Astrocyte of the hippocampus (primary cell): ENCODE measurements around the gene PMM2.
"Not testable (repeated sequence)": the region's sequence is repeated elsewhere in the genome, so short reads cannot be mapped to it uniquely, and the experiment has no call there.

Source experiments
- DNase-seq: peaks from one replicate; pipeline ENCODE4 v3.0.0; 2011; ENCODE audit warnings: low read depth, low spot score

PMM2 gene

DNA sequence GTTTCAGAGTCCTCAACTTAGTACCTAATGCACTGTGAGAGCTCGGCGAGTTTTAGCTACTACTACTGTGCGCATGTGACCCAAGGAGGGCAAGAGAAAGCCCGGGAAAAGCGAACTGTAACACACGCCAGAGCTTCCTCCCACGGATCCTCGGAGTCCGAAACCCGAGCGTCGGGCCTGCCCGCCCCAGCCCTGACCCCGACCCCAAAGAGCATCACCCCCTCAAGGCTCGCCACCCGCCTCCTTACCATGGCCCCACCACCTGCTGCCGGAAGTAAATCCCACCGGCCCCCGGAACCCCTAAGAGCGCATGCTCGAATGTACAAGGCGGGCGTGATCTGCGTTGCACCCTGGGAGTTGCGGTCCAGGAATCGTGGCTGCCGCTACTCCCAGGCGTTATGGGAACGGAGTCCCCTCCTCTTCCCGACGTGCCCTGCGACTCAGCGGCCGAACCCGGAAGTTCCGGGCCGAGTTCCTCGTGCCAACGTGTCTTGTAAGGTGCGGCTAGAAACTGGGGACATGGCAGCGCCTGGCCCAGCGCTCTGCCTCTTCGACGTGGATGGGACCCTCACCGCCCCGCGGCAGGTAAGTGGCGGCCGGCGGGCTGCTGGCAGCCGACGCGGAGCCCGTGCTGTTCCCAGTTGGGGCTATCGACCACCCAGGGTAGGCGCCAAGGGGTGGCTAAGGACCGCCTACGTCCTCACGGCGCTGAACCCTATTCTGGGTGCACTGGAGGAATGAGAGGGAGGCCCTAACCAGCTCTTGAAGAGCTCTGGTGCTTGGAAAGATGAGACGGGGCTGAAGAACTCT, at the start of gene PMM2, which contains the start of gene TMEM186:
Gene PMM2 (plus strand): TSS at position 476 of the 810 bp plus-strand sequence. CDS start 44 bp downstream, at position 520.
Gene TMEM186 (minus strand): TSS at position 276 of the 810 bp plus-strand sequence. CDS start 25 bp downstream, at position 251.
- DNase-seq, result peak; percentile 99

DNA sequence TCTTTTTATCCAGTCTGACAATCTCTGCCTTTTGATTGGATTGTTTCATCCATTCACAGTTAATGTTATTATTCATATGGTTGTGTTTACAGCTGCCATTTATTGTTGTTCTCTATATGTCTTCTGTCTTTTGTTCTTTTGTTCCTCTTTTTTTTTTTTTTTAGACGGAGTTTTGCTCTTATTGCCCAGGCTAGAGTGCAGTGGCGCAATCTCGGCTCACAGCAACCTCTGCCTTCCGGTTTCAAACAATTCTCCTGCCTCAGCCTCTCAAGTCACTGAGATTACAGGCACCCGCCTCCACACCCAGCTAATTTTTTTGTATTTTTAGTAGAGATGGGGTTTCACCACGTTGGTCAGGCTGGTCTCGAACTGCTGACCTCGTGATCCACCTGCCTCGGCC, 48.7 kb upstream of the PMM2 start:
- DNase-seq, result not testable (repeated sequence)

DNA sequence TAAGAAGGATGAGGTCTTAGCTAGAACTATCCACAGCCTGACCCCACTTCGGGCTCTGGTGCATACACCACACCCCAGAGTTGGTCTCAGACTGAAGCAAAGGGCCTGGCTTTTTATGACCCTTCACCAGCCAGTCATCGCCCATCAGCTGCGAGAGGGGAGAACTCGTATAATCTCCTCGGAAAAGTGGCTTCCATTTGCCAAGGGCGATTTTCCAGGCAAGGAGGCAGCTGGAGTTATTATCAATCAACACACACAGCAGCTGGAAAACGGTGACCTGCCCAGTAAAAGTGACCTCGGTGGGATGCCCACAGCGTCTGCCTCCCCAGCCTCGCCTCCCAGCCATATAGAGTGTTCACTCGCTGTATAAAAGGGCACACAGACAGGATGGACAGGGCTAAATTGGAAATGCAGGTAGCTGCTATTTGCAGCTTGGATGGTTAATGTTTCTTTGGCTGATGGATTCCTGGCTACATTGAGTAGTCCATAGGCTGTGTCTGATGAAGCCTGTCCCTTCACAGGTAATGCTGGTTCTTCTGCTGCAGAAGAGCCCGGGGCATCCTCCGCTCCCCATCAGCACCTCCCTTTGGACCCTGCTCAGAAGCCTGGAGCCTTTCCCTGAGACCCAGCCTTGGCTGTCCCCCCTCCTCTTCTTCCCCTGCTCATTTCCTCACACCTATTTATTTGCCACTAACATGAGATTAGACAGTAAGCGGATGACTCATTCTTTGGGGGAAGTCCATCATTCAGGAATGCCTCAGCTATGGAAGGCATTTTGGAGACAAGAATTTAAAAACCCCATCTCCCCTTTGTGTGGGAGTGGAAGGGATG, 45.9 kb upstream of the PMM2 start:
- DNase-seq, result peak; percentile 86

DNA sequence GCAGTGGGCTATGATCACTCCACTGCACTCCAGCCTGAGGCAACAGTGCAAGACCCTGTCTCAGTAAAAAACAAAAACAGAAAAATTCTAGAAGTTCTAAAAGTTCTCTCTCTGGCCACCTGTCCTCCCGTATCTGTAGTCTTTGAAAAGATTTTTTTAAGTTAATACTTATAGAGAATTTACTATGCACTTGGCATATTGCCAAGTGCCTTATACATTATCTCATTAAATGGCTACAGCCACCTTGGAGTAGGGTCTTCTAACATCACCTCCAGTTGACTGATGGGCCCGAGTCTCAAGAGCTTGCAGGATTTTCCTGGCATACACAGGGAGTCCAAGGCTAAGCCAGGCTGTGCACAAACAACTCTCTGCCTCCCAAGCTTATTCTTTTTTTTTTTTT, 44.9 kb upstream of the PMM2 start:
- no peak for DNase-seq

DNA sequence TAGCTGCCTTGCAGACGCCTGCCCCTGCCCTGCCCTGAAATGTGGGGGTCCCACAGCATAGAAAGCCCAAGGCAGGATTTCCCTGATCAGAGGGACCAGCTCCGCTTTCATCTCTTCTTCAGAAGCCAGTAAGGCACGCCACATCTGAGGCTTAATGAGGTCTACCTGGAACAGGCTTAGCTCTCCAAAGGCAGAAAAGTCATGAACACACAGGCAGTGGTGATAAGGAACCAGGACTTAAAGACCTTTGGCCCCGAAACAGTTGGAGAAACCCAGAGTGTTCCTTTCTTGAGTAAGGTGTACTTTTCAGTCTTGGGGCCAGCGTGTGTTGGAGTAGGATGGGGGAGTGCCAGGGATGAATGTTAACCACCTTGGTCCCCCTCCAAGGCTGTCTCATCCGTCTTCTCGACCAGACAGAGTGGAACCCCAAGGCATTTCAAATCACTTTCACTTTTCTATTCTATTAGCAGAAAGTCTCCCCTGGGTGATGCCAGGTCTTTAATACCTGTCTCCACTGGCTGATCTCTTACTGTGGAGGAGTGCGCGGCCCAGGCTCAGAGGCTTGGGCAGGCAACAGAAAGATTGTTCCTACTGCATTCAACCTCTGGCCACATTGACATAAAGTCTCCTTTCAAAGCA, 44.1 kb upstream of the PMM2 start:
- DNase-seq, result no peak

DNA sequence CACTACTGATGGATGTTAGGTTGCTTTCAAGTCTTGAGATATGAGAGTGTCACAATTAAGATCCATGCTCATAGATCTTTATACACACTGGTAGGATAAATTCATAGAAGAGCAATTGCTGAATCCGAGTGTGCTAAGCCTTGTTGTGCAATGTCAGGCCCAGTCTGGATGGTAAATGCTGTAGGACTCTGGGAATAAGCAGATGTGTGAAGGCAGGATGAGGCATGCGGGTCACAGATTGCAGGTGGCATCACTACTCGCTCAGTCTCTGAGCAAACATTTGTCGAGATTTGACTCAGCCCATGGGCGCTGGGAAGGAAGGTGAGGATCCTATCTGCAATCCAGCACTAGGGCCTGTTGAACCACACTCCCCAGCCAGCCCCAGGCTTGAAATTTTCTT, 40.9 kb upstream of the PMM2 start:
- no peak for DNase-seq

DNA sequence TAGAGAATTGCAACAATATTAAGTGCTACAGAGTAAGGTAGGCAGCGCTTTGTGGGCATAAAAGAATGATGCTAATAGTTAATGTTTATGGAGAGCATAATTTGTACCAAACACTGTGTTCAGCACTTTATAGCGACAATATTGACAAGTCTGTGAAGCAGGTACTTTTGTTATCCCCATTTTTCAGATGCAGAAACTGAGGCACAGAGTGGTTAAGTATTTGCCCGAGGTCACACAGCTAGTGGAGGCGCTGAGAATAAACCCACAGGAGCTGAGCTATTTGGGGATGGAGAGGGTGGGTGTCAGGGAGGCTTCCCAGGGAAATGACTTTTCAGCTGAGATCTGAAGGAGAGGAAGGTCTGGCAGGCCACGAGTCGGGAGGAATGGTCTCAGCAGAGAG, 39.6 kb upstream of the PMM2 start:
- DNase-seq, result no peak

DNA sequence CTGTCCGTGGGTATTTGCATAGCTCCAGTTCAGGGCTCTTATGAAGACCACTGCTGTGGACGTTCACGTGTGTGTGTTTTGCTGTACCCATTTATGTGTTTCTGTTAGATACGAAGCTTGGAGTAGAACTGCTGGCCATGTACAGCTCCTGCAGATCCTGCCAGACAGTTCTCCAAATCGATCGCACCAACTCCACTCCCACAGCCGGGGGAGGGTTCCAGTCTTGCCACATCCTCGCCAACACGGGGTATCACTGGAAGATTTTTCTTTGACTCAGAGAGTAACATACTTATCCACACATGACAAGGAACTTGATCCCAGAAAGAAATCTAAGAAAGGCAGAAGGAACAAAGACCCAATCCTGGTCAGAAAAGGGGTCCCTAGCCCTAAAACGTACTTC, 37.6 kb upstream of the PMM2 start:
- no peak for DNase-seq

DNA sequence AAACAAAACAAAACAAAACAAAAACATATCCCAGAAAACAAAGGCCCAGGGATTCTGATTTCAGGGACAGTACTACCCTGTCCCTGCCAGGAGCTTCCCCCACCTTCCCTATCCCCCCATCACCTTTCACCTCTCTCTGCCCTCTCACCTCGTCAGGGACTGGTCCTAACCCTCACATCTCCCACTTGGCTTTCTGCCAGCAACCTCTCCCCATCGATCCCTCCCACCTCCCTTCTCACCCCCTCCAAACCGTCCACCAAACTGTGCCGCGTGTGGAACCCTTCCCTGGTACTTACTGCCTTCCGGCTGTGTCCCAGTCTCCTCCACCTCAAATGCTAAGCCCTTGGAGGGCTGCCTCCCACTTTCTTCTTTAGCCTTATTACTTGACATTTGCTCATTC, 36.6 kb upstream of the PMM2 start:
- no peak for DNase-seq

DNA sequence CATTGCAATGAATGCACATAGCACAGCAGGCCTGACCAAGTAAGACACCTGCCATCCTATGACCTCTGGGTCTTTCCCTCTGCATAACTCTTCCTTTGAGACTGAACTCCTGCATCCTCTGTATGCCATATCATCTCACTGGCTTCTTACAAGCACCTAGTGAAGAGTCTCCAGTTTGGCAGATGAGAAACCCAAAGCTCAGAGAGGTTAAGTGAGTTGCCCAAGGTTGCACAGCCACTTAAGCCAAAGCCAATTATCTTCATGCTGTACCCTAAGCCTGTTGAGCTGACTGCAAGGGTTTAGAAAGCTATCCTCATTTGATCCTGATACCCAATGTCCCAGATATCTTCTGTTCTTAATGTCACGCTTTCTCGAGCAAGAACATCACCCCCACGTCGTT, 35.4 kb upstream of the PMM2 start:
- DNase-seq, result no peak

DNA sequence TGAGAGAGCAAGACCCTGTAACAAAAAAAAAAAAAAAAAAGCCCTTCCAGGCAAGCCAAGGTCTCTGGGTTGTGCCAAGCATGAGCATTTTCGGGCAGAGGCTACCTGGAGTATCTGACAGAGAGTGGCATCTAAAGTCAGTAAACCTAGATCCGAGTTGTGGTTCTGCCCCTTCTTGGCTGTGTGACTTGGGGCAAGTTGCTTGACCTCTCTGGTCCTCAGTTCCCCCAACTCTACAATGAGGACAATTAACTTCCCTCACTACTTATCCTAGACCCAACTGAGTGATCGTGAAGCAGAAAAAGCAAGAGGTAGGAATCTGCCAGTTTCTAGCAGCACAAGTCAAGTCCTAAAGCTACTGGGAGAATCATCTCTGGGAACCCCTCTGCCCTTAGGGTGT, 34.6 kb upstream of the PMM2 start:
- DNase-seq, result no peak

DNA sequence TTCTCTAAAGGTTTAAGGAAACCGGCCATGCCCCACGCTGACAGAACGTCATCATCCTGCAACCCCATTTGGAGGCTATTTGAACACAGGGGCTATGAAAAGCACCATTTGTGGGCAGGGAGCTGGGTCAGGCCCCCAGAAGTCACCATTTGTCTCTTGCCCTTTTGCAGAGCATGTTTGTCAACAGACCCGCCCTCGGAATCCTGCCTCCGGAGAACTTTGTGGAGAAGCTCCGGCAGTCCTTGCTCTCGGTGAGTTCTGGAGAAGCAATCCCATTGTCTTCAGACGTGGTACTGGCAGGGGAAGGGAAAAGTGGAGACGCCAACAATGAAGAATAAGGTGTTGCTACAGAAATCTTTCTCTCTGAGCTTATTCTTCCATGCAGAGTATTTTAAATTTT, 33.7 kb upstream of the PMM2 start:
- no peak for DNase-seq

DNA sequence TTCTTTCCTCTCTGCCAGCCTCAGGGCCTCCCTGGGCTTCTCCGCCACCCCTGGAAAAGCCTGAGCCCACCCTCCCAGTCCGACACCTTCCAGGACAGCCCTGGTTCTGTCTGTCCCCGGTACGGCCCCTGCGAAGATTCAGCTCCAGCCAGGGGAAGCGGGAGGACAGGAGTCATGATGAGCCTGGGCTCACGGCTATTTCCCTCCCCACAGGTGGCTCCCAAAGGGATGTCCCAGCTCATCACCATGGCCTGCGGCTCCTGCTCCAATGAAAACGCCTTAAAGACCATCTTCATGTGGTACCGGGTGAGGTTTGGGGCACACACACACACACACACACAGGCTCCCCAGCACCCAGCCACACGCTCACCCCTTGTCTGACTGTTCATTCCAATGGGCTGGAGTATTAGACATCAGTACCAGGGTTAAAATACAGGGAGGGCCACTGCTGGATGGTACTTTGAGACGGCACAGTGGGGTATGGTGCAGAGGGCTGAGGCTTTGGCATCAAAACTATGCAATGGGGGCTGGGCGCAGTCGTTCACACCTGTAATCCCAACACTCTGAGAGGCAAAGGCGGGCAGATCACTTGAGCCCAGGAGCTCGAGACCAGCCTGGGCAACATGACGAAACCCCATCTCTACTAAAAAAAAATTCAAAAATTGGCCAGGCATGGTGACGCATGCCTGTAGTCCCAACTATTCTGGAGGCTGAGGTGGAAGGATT, 33.0 kb upstream of the PMM2 start:
- DNase-seq, result no peak

DNA sequence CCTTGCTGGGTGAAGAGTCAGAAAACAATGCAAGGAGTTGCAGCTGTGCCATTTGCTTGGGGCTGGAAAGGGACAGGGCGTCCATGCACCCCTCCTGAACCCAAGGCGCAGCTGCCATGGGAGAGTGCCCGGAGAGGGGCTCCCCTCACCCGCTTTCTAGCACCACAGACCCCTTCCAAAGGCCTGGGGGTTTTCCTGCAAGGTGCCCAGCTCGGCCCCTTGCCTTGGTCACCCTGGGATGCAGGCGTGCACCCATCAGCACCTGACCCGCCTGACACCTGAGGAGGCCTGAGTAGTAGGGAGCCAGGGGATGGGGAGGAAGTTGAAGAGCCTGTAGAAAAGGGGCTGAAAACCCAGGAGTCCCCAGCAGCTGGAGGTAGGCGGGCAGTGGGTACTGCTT, 30.5 kb upstream of the PMM2 start:
- no peak for DNase-seq

DNA sequence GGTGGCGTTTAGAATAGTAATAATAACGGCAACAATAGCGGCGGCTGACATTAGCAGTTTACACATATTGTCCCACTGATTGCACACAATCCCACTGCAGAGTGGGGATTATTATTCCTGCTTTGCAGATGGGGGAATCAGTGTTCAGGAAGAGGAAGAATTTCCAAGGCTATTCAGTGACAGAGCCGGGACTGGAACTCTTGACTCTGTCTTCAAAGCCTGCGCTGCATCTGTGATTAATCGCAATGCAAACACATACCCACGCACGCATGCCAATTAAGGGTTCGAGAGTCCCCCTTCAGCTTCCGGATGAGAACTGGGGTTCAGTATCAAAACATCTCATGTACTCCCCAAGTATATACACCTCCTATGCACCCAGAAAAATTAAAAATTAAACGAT, 29.4 kb upstream of the PMM2 start:
- no peak for DNase-seq

DNA sequence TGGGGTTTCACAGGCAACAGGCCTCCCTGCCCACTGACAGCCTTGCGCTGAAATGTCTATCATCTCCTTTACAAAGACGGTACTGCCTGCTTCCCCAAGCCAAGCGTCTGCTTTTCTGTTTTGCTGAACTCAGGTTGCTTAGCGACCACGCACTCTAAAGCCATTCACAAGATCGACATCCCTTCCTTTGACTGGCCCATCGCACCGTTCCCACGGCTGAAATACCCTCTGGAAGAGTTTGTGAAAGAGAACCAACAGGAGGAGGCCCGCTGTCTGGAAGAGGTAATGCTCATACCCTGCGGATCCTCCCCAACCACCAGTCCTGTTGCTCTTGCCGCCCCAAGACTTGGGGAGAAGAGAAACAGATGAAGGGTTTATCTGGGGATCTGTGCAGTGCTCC, 28.9 kb upstream of the PMM2 start:
- peak; percentile 45 for DNase-seq

DNA sequence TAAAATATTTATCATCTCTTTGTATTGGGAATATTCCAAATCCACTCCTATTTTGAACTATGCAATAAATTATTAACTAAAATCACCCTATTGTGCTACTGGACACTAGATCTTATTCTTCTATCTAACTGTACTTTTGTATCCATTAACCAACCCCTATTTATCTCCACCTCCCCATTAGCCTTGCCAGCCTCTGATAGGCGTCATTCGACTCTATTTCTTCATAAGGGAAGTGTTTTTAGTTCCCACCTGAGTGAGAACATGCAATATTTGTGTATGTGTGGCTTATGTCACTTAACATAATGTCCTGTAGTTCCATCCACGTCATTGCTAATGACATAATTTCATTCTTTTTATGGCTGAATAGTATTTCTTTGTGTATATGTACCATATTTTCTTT, 24.1 kb upstream of the PMM2 start:
- no peak for DNase-seq

DNA sequence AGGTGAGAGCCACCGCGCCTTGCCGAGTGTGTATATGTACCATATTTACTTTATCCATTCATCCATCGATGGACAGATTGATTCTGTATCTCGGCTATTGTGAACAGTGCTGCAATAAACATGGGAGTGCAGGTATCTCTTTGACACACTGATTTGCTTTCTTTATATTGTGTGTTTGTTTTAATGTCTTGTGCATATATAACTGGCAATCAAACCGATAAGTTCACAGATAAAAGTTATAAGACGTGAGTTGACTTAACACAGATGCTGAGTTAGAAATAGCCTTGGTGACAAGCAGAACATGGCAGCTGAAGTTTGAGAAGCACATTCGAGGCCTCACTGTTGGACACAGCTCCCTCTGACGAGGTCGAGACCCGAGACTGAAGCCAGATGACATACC, 23.4 kb upstream of the PMM2 start:
- no peak for DNase-seq

DNA sequence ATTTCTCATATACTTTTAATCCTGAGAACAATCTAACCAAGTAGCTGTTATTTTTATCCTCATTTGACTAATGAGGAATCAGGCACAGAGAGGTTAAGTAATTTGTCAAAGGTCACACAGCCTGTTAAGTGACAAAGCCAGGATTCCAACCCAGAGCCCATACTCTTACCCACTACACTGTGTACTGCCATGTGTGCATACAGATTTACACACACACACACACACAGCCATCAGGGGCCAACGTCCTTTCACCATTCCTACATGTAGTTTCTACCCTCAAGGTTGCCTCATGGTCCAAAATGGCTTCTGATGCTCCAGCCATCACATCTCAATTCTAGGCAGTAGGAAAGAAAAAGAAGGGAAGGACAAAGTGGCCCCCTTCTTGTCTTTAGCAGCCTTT, 22.3 kb upstream of the PMM2 start:
- no peak for DNase-seq

DNA sequence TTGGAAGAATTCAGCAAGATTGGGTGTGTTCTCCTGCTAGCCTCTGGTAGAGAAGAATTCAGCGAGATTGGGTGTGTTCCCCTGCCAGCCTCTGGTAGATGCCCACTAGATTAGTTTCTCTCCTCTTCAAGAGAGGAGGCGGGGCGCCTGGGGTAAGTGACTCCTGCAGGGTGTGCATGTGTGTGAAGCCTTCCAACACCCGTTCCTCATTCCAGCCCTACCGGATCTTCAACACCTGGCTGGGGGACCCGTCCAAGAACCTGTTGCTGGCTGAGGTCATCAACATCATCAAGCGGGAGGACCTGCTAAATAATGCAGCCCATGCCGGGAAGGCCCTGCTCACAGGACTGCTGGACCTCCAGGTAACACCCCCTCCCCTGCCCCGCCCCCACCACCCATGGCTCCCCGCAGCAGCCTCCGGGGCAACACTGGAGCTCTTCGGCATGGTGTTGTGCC, 21.5 kb upstream of the PMM2 start:
- DNase-seq, result no peak

DNA sequence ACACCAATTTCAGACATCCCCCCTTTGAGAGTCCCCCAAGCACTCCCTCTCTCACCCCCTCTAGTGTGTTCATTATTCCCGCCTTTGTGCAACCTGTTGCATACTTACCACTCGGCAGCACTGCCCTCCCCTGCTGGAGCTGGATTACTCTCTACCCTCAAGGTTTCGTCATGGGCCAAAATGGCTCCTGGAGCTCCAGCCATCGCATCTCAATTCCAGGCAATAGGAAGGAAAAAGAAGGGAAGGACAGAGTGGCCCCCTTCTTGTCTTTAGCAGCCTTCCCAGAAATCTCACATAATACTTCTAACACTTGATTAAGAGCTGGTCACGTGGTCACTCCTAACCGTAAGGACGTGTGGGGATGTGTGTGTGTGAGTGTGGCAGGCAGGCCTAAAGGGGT, 20.4 kb upstream of the PMM2 start:
- DNase-seq, result no peak

DNA sequence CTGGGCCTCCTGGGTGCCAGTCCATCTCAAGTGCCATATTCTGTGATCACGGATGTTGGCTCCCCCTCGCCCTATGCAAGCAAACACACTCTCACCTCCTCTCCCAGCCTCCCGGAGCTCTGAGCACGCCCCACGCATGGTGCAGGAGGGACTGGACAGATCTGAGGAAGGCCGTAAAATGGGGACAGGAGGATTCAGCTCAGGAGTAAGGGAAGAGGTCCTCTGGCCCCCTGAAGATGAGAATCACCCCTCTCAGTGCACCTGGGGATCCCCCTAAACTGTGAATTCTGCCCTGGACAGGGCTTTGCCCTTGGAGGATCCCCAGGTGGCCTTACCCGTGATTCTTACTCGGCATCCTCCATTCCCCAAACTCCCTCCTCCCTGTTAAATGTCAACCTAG, 15.8 kb upstream of the PMM2 start:
- no peak for DNase-seq
